GM19025 (cell line): ENCODE data around the gene SIM1.

Experiments used
- ATAC-seq: cut with Tn5 transposase; IDR thresholded peaks from one replicate; pipeline ENCODE4 v1.9.1; 2021; ENCODE audit warnings: mild to moderate bottlenecking, low read depth, moderate library complexity; ENCODE audit not compliant: unreplicated experiment

The SIM1 gene

GRCh38 chr6:100464903-100465700 lies at the start of gene SIM1:
Gene SIM1 (minus strand): TSS chr6:100464921. CDS start chr6:100463468, 1,453 bp downstream.
- no peak for ATAC-seq

- ATAC-seq: no peak
Measured at GRCh38 chr6:100512203-100512862, 47.6 kb upstream of the SIM1 start.

GRCh38 chr6:100509101-100509500 lies 44.4 kb upstream of the SIM1 start:
- no peak for ATAC-seq

- ATAC-seq: no peak
Measured at GRCh38 chr6:100506651-100507050, 41.9 kb upstream of the SIM1 start.

GRCh38 chr6:100504786-100505737 lies 40.3 kb upstream of the SIM1 start:
- peak; percentile 58 for ATAC-seq

- ATAC-seq: no peak
Measured at GRCh38 chr6:100503043-100503705, 38.5 kb upstream of the SIM1 start.

- ATAC-seq: no peak
Measured at GRCh38 chr6:100493206-100493888, 28.6 kb upstream of the SIM1 start.

GRCh38 chr6:100491952-100492670 lies 27.4 kb upstream of the SIM1 start:
- no peak for ATAC-seq

GRCh38 chr6:100490065-100490464 lies 25.3 kb upstream of the SIM1 start:
- ATAC-seq: no peak

- no peak for ATAC-seq
Measured at GRCh38 chr6:100488244-100488643, 23.5 kb upstream of the SIM1 start.

GRCh38 chr6:100487638-100488037 lies 22.9 kb upstream of the SIM1 start:
- no peak for ATAC-seq

GRCh38 chr6:100485268-100485667 lies 20.5 kb upstream of the SIM1 start:
- no peak for ATAC-seq

GRCh38 chr6:100484474-100484873 lies 19.8 kb upstream of the SIM1 start:
- ATAC-seq: no peak

- no peak for ATAC-seq
Measured at GRCh38 chr6:100482698-100483097, 18.0 kb upstream of the SIM1 start.

- ATAC-seq: peak; percentile 29
Measured at GRCh38 chr6:100479179-100480035, 14.7 kb upstream of the SIM1 start.

GRCh38 chr6:100475554-100476320 lies 11.0 kb upstream of the SIM1 start:
- ATAC-seq: peak; percentile 63

GRCh38 chr6:100473182-100473581 lies 8.5 kb upstream of the SIM1 start:
- ATAC-seq: no peak
